Measurements from ENCODE around the gene SENP6.
"Not testable (repeated sequence)": the region's sequence is repeated elsewhere in the genome, so short reads cannot be mapped to it uniquely, and the experiment has no call there.

The SENP6 gene, protein sequence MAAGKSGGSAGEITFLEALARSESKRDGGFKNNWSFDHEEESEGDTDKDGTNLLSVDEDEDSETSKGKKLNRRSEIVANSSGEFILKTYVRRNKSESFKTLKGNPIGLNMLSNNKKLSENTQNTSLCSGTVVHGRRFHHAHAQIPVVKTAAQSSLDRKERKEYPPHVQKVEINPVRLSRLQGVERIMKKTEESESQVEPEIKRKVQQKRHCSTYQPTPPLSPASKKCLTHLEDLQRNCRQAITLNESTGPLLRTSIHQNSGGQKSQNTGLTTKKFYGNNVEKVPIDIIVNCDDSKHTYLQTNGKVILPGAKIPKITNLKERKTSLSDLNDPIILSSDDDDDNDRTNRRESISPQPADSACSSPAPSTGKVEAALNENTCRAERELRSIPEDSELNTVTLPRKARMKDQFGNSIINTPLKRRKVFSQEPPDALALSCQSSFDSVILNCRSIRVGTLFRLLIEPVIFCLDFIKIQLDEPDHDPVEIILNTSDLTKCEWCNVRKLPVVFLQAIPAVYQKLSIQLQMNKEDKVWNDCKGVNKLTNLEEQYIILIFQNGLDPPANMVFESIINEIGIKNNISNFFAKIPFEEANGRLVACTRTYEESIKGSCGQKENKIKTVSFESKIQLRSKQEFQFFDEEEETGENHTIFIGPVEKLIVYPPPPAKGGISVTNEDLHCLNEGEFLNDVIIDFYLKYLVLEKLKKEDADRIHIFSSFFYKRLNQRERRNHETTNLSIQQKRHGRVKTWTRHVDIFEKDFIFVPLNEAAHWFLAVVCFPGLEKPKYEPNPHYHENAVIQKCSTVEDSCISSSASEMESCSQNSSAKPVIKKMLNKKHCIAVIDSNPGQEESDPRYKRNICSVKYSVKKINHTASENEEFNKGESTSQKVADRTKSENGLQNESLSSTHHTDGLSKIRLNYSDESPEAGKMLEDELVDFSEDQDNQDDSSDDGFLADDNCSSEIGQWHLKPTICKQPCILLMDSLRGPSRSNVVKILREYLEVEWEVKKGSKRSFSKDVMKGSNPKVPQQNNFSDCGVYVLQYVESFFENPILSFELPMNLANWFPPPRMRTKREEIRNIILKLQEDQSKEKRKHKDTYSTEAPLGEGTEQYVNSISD
- total RNA-seq, result 220 to 252 (median 221) reads per million in 4 experiments

DNA sequence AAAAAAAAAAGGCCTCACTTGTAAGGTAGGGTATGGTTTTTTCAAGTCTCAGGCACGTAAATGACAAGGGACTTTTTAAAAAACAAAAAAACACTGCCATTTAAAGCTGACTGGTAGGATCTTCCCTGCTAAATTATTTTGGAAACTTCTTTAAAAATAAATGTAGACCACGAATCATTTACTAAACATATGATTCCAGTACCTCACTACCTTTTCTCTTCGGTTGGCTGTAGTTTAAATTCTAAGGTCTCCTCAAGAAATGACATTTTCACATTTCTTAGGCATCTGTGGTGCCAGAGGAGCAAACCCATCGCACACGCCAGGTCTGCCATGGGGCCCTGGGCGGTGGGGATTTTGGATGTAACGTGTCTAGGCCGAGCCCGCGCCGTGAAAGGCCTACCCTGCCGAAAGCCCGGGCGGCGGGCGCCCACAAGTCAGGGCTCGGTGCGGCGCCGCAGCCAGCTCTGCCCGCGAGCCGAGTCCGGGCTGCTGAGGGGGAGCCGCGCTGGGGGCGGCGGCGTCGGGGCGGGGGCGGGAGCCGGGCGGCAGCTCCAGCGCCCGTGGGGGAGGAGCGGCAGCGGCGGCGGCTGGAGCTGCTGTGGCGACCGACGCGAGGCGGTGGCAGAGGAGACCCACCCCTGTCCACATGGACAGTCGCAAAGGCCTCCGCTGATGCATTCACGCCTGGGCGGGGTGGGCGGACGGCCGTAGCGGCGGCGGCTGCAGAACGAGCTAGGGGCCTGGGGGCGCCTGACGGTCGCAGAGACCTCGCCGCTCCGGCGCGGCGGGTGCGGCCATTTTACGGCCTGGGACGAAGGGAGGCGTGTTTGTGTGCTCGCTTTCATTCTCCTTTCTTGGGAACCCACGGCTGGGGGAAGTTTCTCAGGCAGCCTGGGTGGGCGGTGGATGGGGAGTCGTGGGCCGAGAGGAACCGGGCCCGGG, at the start of gene SENP6:
Gene SENP6, plus strand, starts transcription at position 577 of the 942 bp plus-strand sequence. CDS start 645 bp downstream, outside the sequence.
- peak; percentile 55 for DNase-seq

DNA sequence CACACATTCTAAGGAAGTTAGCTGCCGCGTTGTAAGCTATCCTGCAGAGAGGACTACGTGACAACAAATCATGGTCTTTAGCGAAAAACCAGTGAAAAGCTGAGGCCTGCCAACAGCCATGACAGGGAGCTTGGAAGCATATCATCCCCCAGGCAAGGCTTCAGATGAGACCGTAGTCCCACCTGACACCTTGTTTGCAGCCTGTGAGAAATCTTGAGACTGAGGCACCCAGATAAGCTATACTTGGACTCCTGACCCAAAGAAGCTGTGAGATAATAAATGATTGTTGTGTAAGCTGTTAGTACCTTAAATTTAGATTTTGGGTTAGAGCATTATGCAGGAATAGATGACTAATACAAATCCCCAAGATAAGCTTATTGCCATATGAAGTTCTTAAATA, 45.4 kb upstream of the SENP6 start:
- DNase-seq, result no peak

DNA sequence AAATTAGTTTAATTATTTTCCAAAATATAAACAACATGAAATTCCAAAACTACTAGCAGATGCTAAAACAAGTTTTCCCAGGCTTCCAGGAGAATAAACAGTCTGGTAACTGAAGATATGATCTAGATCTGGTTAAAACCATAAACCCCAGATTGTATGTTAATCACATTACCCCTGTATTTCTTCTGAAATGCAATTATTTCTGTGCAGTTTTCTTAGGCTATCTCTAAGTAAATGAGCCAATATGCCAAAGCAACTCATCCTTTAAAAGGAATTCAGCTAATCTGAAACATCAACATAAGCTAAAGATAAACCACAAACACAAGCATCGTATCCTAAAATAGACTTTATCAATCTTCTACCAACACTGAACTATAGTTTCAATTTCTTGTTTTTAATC, 44.6 kb upstream of the SENP6 start:
- no peak for DNase-seq

DNA sequence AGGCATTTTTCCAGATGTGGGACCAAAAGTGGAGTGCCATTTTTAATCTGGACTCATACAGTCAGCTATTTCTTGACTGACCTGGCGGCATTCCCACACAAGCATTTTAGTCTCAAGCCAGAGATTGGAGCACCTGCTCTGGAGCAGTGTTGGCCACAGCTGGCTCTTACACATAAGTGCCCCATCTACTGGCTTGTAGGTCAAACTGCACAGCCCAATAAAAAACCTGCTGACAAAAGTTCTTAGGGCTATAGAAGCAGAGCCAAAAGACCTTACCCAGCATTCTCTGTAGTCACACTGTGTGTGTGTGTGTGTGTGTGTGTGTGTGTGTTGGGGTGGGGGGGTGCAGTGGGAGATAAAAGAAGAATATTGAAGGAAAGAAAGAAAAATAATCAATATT, 38.6 kb upstream of the SENP6 start:
- DNase-seq, result no peak

DNA sequence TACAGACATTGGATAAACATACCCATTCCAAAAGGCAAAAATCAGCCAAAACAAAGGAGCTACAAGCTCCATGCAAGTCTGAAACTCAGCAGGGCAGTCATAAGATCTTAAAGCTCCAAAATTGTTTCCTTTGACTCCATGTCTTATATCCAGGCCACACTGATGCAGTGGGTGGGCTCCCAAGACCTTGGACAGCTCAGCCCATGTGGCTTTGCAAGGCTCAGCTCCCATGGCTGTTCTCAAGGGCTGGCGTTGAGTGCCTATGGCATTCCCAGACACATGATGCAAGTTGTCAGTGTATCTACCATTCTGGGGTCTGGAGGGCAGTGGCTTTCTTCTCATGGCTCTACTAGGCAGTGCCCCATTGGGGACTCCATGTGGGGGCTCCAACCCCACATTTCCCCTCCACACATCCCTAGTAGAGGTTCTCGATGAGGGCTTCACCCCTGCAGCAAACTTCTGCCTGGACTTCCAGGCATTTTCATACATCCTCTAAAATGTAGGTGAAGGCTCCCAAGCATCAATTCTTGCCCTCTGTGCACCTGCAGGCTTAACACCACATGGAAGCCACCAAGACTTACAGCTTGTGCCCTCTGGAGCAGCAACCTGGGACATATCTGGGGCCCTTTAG, 35.4 kb upstream of the SENP6 start:
- DNase-seq, result no peak

DNA sequence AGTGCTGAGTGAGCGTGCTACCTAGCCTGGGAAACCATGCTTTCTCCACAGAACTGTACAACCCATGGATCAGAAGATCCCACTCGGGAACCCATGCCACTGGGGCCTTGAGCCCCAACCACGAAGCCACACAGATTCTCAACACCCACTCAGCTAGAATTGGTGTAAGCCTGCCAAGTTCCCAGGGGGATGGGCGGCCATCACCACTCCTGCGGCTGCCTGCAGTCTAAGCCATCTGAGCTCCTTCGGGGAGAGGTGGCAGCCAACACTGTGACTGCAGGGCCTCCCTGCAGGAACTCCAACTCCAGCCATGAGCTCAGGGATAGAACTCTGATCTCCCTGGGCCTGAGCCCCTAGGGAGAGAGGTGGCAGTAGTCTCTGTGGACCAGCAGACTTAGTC, 33.6 kb upstream of the SENP6 start:
- no peak for DNase-seq

DNA sequence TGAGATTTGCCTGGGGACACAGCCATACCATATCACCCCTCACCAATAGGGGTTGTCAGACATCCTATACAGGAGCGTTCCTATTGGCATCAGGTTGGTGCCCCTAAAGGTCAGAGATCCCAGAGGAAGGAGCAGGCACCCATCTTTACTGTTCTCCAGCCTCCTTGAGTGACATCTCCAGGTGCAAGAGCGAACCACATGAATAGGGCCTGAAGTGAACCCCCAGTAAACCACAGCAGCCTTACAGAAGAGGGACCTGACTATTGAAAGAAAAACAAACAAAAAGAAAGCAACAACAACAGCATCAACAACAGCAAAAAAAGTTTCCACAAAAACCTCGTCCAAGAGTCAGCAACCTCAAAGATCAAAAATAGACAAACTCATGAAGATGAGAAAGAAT, 32.7 kb upstream of the SENP6 start:
- no peak for DNase-seq

DNA sequence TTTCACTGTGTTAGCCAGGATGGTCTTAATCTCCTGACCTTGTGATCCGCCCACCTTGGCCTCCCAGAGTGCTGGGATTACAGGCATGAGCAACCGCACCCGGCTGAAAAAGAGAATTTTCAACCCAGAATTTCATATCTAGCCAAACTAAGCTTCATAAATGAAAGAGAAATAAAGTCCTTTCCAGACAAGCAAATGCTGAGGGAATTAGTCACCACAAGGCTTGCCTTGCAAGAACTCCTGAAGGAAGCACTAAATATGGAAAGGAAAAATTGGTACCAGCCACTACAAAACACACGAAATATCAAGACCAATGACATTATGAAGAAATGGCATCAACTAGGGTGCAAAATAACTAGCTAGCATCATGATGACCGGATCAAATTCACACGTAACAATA, 31.0 kb upstream of the SENP6 start:
- not testable (repeated sequence) for DNase-seq

DNA sequence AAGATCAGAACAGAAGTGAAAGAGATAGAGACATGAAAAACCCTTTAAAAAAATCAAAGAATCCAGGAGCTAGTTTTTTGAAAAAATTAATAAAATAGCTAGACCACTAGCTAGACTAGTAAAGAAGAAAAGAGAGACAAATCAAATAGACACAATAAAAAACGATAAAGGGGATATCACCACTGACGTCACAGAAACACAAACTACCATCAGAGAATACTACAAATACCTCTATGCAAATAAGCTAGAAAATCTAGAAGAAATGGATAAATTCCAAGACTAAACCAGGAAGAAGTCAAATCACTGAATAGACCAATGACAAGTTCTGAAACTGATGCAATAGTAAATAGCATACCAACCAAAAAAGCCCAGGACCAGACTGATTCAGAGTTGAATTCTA, 29.6 kb upstream of the SENP6 start:
- DNase-seq, result no peak

DNA sequence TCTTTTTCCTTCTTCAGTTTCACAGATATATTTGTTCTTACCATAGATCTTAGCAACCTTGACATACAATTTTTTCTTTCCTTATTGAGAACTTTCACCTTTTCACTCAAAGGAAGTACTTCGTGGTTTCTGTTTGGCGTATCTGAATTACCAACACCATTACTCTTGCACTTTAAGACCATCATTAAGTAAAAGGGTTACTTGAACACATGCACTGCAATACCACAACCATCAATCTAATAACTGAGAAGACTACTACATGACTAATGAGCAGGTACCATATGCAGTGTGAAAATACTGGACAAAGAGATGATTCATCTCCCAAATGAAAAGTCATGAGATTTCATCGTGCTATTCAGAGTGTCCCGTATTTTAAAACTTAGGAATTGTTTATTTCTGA, 21.7 kb upstream of the SENP6 start:
- DNase-seq, result no peak

DNA sequence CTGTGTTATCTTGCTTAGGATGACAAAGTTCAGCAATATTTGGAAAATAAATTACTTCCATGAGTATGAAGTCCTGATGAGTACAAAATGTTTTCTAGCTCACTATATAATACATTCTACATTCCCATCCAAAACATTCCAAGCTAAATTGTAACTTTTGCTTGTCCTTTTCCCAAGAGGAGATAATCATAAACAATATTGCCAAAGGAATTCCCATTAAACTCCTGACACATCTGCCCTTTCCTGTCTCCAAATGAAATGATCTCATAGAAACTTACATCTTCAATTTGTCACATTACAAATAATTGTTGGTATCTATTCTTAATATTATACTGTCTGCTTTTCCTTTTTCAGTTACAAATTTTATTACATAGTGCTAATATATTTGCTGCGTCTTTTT, 20.4 kb upstream of the SENP6 start:
- no peak for DNase-seq

DNA sequence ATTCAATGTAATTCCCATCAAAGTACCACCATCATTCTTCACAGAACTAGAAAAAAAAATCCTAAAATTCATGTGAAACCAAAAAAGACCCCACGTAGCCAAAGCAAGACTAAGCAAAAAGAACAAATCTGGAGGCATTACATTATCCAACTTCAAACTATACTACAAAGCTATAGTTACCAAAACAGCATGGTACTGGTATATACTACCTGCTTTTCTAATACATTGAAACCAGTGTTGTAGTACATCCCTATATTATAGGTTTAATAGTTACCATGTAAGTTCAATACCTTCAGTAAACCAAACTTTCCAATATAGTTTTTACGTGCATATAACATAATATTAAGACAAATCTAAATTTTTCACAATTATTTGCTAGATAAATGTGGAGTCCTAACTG, 17.1 kb upstream of the SENP6 start:
- DNase-seq, result not testable (repeated sequence)

DNA sequence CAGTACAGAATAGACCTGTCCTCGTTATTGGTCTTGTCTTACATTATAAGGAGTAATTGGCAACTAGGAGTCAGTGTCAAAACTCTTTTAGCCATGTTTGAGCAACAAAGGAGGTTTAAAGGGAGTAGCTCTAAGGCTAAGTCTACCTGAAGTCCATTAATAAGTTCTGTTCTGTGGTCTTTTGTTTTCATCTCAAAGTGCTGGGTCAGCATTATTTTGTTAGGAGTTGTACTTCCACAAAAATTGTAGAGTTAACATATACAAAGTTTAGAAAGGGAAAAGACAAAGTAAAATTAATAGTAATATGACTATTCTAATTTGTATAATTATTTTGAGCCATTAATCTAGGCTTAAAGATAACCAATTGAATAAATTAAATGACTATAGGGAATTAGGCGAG, 12.7 kb upstream of the SENP6 start:
- DNase-seq, result no peak

DNA sequence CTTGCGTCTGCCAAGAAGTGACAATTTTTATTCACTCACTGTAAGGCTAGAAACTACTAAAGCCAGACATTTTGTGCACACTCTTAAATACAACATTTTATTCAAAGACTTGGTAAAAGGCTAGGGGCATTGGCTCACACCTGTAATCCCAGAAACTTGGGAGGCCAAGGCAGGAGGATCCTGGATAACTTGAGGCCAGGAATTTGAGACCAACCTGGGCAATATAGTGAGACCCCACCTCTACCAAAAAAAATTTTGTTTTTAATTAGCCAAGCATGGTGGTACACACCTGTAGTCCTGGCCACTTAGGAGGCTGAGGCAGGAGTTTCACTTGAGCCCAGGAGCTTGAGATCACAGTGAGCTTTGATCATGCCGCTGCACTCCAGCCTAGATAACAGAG, 11.3 kb upstream of the SENP6 start:
- no peak for DNase-seq

DNA sequence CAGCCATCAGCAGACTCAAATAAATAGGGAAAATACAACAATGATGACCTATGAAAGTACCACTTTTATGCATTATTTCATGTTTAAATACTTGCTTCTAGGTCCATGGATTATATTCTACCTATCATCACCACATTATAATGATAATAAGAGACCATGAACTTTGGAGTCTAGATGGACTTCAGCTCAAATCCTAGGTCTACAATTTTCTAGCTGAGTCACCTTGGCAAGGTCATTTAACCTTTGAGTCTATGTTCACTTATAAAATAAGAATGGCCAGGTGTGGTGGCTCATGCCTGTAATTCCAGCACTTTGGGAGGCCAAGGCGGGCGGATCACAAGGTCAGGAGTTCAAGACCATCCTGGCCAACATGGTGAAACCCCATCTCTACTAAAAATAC, 5.3 kb upstream of the SENP6 start:
- not testable (repeated sequence) for DNase-seq

DNA sequence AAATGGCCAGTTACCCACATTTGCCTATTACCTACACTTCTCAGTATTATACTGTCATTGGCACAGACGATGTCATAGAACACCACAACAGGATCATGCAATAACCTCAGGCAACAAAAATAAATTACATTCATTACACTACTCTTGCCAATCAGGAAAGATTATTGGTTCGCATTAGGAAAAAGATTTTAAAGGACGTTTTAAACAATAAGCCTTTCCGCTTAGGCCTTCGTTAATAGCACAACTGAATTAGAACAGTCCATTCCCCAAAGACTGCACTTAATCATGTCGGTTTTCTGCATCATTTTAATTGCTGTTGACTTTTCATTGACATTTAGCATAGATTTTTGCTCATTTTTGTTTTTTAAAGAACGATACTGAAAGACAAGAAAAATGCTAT, 912 bp upstream of the SENP6 start:
- DNase-seq, result no peak

DNA sequence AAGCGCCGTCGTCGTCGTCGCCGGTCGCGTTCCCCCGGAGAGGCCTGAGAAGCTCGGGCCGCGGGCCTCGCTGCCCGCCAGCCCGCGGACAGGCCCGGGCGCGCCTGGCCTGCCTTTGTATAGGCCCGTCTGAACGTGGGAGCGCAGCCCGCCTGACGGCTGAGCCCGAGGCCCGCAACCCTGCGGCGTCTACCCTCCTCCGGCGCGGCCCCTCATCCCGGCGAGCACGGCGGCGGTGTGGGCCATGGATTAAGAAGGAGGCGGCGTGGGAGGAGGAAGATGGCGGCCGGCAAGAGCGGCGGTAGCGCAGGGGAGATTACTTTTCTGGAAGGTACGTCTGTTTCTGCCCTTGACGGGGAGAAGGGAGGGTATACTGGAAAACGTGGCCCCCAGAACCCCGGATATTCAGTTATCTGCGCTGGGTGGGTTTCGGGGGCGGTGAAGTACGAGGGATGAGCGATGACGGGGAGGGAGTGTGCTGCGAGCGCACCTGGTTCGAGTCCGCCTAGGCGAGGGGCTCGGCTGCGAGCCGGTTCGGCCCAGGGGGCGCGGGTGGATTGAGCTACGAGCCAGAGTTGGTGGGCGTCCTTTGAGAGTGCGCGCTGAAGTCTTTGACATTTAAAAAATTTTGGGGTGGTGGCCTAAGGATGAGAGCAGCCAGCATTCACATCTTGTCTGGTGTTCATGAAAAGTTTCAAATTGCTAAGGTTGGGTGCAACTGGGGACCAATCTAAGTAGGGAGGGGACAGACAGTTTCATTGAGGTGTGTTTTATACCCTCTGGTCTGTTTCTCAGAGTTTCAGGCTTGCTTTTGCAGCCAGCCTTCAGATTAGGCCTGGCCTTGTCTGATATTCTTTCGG, 796 bp downstream of the SENP6 start:
- DNase-seq, result peak; percentile 46

DNA sequence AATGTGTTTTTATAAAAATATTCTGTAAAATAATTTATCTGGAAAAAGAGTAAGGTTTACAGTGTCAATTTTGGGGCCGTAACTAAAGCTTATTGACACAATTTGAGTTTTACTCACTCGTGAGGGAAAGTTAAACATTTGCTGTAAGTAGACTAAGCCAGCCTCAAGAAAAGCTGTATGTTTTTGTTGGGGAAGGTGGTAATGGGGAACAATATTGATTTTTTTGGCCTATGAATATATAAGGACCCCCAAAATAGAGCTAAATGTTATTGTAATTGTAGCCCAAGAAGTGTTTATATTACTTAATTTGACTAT, 1.4 kb downstream of the SENP6 start:
- DNase-seq, result no peak

DNA sequence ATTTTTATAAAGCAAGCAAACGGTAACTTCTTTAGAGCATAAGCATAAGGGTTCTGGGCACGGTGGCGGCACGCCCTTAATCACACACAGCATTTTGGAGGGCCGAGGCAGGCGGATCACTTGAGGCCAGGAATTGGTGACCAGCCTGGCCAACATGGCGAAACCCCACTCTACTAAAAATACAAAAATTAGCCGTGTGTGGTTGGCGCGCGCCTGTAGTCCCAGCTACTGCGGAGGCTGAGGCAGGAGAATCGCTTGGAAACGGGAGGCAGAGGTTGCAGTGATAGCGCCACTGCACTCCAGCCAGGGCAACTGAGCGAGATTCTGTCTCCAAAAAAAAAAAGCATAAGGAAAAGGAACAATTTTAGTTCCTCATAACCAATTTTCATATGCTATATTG, 2.6 kb downstream of the SENP6 start:
- no peak for DNase-seq

DNA sequence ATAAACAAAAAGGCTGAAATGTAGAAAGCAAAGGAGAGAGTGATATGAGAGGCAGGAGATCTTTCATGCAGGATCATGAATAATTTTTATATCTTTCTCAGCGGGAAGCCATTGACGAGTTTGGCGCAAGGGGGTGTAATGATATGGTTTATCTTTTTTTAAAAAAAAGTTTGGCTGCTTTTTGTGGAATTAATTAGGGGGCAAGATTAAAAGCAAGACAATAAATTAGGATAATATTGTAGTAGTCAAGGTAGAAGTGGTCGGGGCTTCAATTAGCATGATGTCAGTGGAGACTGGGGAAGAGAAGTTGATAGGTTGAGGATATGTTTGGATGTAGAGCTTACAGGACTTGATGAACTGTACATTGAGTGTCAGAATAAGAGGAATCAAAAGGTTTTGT, 4.0 kb downstream of the SENP6 start:
- DNase-seq, result no peak

DNA sequence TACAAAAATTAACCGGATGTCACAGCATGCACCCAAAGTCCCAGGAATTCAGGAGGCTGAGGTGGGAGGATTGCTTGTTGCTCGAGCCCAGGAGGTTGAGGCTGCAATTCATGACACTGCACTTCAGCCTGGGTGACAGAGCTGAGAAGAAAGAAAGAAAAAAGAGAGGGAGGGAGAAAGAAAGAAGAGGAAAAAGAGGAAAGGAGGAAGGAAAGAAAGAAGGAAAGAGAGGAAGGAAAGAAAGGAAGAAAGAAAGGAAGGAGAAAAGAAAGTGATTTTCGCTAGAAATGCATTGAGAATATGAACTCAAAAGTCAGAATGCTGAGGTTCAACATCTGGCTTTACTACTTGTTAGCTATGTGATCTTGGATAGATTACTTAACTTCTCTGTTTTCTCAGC, 6.6 kb downstream of the SENP6 start:
- DNase-seq, result no peak
